SU-DHL-6 (cell line): ENCODE measurements around the gene ARSB.

ENCODE experiments used
- H2AFZ ChIP-seq: fragments of 200-600 bp; sonication (generic); 2 replicates; pipeline ENCODE4 v1.6.1; 2014; ENCODE audit warnings: low read depth, mild to moderate bottlenecking, moderate library complexity, mixed read lengths, antibody characterized with exemption, low read length; ENCODE audit not compliant: severe bottlenecking
- H3F3A ChIP-seq: fragments of 200-600 bp; shearing (Covaris generic); 2 replicates; pipeline ENCODE4 v1.6.0; 2016; ENCODE audit warnings: antibody characterized with exemption, mild to moderate bottlenecking; ENCODE audit not compliant: insufficient read depth
- H3K27ac ChIP-seq: fragments of 200-600 bp; sonication (generic); 2 replicates; pipeline ENCODE4 v1.5.1; 2016; ENCODE audit warnings: low read depth, mild to moderate bottlenecking, low read length, moderate library complexity, mixed read lengths
- H3K27me3 ChIP-seq: fragments of 200-600 bp; sonication (generic), shearing (Covaris generic); 2 replicates; pipeline ENCODE4 v1.6.0; 2014; ENCODE audit warnings: mild to moderate bottlenecking, low read length
- H3K36me3 ChIP-seq: fragments of 200-600 bp; sonication (generic); 2 replicates; pipeline ENCODE4 v1.6.1; 2014; ENCODE audit warnings: mild to moderate bottlenecking, low read length, mixed read lengths
- H3K4me2 ChIP-seq: fragments of 300-600, 200-600 bp; shearing (Covaris generic), sonication (generic); 2 replicates; pipeline ENCODE4 v1.6.0; 2014; ENCODE audit warnings: low read length, low read depth, mild to moderate bottlenecking; ENCODE audit not compliant: poor library complexity, severe bottlenecking
- H3K4me3 ChIP-seq: fragments of 200-600 bp; sonication (generic); 2 replicates; pipeline ENCODE4 v1.5.1; 2014; ENCODE audit warnings: antibody characterized with exemption, low read length, mild to moderate bottlenecking, mixed read lengths; ENCODE audit not compliant: insufficient read depth, poor library complexity, severe bottlenecking
- H3K79me2 ChIP-seq: fragments of 200-600 bp; sonication (generic); 2 replicates; pipeline ENCODE4 v1.6.1; 2014; ENCODE audit warnings: mild to moderate bottlenecking, low read length, moderate library complexity; ENCODE audit not compliant: insufficient read depth
- H3K9ac ChIP-seq: fragments of 200-600 bp; sonication (generic); 2 replicates; pipeline ENCODE4 v1.7.0; 2014; ENCODE audit warnings: mild to moderate bottlenecking, low read length
- H3K9me2 ChIP-seq: fragments of 200-600 bp; sonication (generic); replicated peaks from 2 replicates; pipeline ENCODE4 v1.6.1; 2014; ENCODE audit warnings: low read length; ENCODE audit not compliant: insufficient read depth
- H3K9me3 ChIP-seq: fragments of 200-600 bp; sonication (generic); 2 replicates; pipeline ENCODE4 v1.6.1; 2014; ENCODE audit warnings: low read length, mixed read lengths; ENCODE audit not compliant: insufficient read depth
- H4K20me1 ChIP-seq: fragments of 200-600 bp; sonication (generic); 2 replicates; pipeline ENCODE4 v1.6.1; 2014; ENCODE audit warnings: low read depth, mild to moderate bottlenecking, antibody characterized with exemption, low read length, moderate library complexity, mixed read lengths
- EZH2phosphoT487 ChIP-seq: fragments of 200-600 bp; sonication (generic), shearing (Covaris generic); conservative IDR thresholded peaks from 2 replicates; pipeline ENCODE4 v1.6.1; 2018; ENCODE audit warnings: mild to moderate bottlenecking, antibody characterized with exemption, low read length, moderate library complexity, mixed read lengths
- TF ChIP-seq, protein P1 (sequence below): fragments of 200-600 bp; sonication (generic); IDR thresholded peaks from one replicate; pipeline ENCODE4 v1.5.1; 2017; ENCODE audit warnings: antibody characterized with exemption, mild to moderate bottlenecking, low read length, moderate library complexity; ENCODE audit not compliant: insufficient read depth, poor library complexity, severe bottlenecking

The ARSB gene

DNA sequence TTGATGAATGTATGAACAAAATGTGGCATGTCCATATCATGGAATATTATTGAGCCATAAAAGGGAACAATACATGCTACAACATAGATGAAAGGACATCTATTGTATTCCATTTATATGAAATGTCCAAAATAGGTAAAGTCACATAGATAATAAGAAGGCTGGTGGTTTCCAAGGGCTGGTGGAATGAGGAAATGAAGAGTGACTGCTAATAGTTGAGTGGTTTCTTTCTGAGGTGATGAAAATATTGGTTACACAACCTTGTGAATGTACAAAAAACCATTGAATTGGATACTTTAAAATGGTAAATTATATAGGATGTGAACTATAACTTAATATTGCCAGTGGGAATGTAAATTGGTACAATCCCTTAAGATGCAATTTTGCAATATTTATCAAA lies 5.2 kb downstream of the ARSB start:
- Histone ChIP-seq H3K9ac (no peak overlapping the region), H3K9me2 (no peaks in the 10 kb centered on the region), H3F3A (peaks cover 8% of the 10 kb centered on the region; the same call in 1 of the 2 replicates), H3K79me2 (no peaks in the 10 kb centered on the region), H4K20me1 (no peaks in the 10 kb centered on the region), H3K4me2 (no peak overlapping the region), H3K4me3 (no peak overlapping the region), H3K36me3 (no peaks in the 10 kb centered on the region), H3K27ac (no peak overlapping the region), H3K27me3 (no peaks in the 10 kb centered on the region), H3K9me3 (no peaks in the 10 kb centered on the region), H2AFZ (no peak overlapping the region)
- no peak for TF ChIP-seq EZH2phosphoT487

GRCh38 chr5:78979117-78979742 lies 5.9 kb downstream of the ARSB start:
- H3K79me2 ChIP-seq = no peaks in the 10 kb centered on the region
- no peaks in the 10 kb centered on the region for H4K20me1 ChIP-seq
- no peak overlapping the region for H3K4me2 ChIP-seq
- no peaks in the 10 kb centered on the region for H3K9me3 ChIP-seq
- no peaks in the 10 kb centered on the region for H3K36me3 ChIP-seq
- H3K4me3 ChIP-seq = no peak overlapping the region
- TF ChIP-seq, protein P1, sequence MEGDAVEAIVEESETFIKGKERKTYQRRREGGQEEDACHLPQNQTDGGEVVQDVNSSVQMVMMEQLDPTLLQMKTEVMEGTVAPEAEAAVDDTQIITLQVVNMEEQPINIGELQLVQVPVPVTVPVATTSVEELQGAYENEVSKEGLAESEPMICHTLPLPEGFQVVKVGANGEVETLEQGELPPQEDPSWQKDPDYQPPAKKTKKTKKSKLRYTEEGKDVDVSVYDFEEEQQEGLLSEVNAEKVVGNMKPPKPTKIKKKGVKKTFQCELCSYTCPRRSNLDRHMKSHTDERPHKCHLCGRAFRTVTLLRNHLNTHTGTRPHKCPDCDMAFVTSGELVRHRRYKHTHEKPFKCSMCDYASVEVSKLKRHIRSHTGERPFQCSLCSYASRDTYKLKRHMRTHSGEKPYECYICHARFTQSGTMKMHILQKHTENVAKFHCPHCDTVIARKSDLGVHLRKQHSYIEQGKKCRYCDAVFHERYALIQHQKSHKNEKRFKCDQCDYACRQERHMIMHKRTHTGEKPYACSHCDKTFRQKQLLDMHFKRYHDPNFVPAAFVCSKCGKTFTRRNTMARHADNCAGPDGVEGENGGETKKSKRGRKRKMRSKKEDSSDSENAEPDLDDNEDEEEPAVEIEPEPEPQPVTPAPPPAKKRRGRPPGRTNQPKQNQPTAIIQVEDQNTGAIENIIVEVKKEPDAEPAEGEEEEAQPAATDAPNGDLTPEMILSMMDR = no peak
- TF ChIP-seq EZH2phosphoT487 = no peak
- H3K27ac ChIP-seq = no peak overlapping the region
- peaks cover 8% of the 10 kb centered on the region; the same call in 1 of the 2 replicates for H3F3A ChIP-seq
- H3K9me2 ChIP-seq = no peaks in the 10 kb centered on the region
- H2AFZ ChIP-seq = no peak overlapping the region
- no peak overlapping the region for H3K9ac ChIP-seq
- no peaks in the 10 kb centered on the region for H3K27me3 ChIP-seq

DNA sequence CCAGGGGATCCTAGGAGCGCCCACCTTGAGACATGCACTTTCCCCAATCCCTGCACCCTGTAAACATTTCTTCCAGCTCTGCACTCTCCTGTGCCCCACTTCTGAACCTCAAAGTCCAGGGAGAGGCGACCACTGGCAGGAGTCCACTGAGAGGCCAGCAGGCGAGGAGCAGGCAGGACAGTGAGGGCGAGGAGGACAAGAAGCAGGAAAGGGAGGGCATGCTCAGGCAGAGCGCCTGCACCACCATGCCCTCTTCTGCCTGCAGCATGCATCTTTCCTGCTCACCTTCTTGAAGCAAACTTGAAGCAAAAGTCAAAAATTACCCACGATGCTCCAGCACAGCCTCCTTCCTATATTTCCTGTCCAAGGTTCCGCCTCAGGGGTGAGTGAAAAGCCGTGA lies 10.1 kb downstream of the ARSB start:
- Histone ChIP-seq H3K9me2 (no peaks in the 10 kb centered on the region), H3K9me3 (no peaks in the 10 kb centered on the region)

GRCh38 chr5:78974601-78975000 lies 10.5 kb downstream of the ARSB start:
- Histone ChIP-seq H3K27ac (no peak overlapping the region), H2AFZ (no peak overlapping the region), H3K9me2 (no peaks in the 10 kb centered on the region), H3K36me3 (no peaks in the 10 kb centered on the region), H3K4me3 (no peak overlapping the region), H3K79me2 (no peaks in the 10 kb centered on the region), H3K4me2 (no peak overlapping the region), H3K9me3 (no peaks in the 10 kb centered on the region), H4K20me1 (no peaks in the 10 kb centered on the region), H3K9ac (no peak overlapping the region), H3K27me3 (no peaks in the 10 kb centered on the region), H3F3A (no peaks in the 10 kb centered on the region)
- TF ChIP-seq EZH2phosphoT487 = no peak
- TF ChIP-seq, protein P1 = no peak

More for the DNA sequence above, 10.1 kb downstream of the ARSB start:
- Histone ChIP-seq H3F3A (no peaks in the 10 kb centered on the region), H3K27ac (no peak overlapping the region), H2AFZ (no peak overlapping the region), H3K27me3 (no peaks in the 10 kb centered on the region), H3K4me2 (no peak overlapping the region), H3K79me2 (no peaks in the 10 kb centered on the region), H4K20me1 (no peaks in the 10 kb centered on the region), H3K36me3 (no peaks in the 10 kb centered on the region), H3K9ac (no peak overlapping the region), H3K4me3 (no peak overlapping the region)
- TF ChIP-seq, protein P1 = no peak
- TF ChIP-seq EZH2phosphoT487 = no peak
